NOMO-1 treated with dmso at 0.1 percent for 144 hours (cell line): ENCODE results near the gene FGF14.
"Not testable (repeated sequence)": the region's sequence is repeated elsewhere in the genome, so short reads cannot be mapped to it uniquely, and the experiment has no call there.

ENCODE experiments used
- DNase-seq: peaks from one replicate; lab custom pipeline; 2025; ENCODE audit not compliant: unreplicated experiment; lab: John Stamatoyannopoulos, UW

Gene FGF14

DNA sequence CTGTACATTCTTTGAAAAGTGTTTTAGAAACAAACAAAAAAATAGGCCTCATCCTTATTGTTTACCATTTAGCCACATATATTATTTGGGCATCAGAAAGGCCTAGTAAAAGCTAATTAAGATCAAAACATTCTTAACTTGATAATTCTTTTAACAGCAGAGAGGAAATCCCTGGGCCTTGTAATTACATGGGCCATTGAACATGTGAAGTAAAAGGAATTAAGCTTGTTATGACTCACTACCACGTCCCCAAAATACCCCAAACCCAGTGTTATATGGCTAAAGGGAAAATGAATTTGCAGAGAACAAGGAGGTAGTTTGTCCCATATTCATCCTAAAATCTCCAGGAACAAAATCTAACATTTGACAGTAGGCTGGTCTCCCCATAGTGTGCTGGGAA is 509.6 kb downstream of the FGF14 start:
- no peak for DNase-seq

DNA sequence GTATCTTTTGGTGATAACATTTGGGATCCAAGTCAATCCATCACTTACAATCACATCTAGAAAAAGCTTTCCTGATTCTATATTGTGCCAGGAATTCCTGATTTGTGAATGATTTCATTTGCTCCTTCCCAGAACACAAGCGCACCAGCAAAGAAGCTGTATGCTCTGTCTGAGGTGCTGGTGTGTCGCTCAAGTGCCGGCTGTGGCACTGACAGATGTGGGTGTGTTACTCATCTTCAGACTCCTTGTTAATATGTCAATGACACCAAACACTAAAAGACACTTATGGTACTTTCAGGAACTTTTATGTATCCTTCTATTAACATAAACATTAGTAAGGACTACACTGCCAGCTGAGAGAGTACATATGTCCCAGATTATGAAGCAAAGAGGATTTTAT is 520.3 kb downstream of the FGF14 start:
- DNase-seq, result no peak

DNA sequence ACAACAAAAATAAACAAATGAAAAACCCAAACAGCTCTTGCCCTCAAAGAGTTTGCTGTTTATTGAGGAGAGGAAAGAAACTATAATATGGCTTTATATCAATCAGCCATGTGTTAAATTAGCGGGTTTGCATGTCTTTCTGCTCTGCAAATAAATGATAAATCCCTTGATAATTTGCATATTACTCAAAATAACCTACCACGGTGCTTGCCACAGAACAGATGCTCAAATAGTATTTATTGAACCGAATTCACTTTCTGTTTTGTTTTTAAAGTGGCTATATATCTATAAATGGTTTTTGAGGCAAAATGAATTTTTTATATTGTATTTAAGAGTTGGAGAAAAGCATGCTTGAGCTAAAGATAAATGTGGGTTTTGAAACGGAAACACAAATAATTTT is 521.3 kb downstream of the FGF14 start:
- no peak for DNase-seq

DNA sequence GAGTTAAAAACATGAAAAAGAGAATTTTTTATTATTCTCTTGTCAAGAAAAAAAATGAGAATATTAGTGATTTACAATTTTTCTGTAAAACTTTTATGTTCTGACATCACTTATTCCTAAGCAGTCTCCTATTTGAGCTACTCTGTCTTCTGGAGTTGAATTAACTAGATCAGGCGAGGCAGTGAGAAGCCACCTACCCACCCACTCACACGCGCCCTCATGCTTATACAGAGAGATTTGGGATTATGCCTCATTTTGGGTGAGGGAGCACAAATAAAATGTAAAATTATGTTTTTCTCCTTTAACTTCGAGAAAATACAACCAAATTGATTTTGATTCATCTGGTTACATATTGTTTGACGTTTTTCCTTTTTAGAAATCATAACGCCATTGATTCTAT is 524.9 kb downstream of the FGF14 start:
- no peak for DNase-seq

DNA sequence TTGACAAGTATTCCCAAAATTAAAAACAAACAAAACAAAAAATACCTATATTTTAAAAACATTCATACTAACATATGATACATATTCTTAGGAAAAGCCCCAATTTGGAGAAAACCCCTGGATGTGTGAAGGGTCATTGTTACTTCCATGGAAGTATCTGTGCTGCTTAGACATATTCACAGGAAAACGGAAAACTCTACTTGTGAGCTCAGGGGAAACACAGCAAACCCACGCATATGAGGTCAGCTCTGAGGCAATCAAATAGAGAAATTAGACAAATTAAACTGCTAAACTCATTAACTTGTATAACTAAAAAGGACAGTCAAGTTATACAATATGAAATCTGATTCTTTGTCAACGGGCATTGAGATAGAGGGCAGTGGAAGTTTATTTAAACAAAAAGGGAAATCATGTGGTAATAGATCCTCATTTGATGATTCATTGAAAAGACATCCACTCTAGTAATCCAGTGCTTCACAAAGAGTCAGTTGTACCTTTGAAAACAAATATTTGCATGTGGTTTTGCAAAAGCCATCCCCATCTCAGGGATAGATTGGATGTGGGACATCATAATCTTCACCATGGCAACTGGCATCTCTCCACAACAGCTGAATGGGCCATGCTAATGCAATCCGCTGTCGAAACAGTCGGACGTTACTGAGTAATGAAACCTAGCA is 526.0 kb downstream of the FGF14 start:
- no peak for DNase-seq

DNA sequence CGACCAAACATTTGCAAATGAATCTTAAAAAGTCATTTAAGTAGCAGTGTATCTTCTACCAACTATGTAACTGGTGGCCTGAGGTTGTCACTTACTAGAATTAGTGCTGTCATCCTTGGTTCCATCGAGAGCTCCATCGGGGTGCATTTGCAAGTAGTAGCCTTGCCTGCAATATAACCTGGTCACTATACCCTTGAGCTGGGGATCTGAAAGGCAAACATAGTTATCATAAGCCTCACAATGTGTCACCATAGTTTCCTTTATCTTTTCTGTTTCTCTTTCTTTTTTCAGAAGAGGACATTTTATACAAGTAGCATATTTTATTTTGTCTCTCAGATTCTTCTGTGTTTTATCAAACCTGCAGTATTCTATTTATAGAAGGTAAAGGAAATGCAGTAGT is 526.8 kb downstream of the FGF14 start:
- no peak for DNase-seq

DNA sequence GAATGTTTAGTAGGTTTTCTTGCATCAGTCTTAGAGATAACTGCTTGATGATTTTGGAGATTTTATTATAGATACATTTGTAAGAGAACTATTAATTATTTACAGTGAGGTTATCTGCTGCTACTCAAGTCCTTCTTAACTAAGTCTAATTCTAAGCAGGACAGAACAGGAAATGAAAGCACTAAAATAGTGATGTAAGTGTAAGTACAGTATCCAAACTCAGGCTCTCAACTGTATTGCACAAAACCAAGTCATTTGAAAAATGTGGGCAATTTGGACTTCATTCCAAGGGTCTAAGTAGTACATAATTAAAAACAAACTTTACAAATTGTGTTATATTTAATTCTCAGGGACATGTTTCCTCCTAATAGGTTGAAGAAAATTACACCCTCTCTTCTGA is 532.3 kb downstream of the FGF14 start:
- no peak for DNase-seq

DNA sequence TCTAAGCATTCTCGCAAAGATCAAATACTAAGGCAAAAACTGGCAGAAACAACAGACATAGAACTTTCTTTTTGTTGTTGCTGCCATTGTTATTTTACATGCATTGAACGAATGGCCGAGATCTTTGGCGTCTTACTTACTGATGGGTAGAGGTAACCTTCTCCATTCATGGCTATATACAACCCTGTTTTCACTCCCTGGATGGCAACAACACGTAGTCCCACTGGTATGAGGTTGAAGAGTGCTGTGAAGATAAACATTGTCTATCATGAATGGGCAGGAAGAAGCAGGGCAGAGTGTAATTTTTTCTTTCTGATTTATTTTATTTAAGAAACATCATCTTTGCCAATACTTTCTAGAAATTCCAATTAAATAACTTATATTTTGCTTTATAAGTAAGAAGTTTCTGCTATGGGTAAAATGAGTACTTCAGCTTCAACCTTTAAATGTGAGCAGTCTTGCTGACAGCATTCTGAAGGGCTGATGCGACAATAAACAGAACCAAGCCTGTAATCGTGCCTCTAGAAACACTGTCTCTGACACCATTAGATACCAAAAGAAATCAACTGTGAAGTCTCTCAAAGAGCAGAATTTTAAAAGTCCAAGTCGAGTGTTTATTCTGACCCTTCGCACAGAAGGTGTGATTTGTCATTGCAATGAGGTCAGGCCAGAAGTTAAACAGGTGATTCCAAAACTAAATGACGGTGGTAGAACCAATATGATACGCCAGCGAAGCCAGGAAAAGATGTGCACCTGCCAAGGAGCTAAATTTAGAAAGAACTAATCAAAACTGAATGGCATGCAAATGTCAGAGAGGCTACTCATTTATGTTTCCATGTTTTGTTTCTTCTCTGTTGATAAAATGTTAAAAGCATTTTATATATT is 533.0 kb downstream of the FGF14 start:
- no peak for DNase-seq

DNA sequence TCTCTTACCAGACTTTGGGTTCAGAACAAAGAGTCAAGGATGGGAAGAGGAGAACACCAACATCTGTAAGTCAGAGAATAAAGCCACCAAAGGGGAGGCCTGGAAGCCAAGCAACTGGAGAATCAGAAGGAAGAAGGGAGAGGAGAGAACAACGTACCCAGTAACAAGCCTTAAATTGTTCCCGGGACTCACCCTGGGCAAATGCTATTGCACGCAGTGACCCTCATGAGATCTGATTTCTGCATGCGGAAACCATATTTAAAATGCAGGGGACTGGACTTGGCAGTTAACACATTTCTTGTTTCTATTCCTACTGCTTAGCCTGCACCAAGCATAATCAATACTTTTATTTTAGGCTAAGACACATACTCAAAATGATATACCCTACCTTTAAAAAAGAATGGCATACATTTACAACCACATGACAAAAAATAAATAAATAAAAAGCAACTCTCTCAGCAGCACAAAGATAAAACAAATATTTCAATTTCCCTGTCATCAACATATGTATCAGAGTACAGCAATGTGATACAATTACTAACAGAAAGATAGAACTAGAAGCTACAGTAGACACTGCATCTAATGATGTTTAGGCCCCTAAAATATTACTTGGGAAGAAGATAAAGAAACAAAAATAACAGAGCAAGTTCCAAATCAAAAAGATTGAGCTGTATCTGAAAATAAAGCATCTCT is 534.8 kb downstream of the FGF14 start:
- no peak for DNase-seq

DNA sequence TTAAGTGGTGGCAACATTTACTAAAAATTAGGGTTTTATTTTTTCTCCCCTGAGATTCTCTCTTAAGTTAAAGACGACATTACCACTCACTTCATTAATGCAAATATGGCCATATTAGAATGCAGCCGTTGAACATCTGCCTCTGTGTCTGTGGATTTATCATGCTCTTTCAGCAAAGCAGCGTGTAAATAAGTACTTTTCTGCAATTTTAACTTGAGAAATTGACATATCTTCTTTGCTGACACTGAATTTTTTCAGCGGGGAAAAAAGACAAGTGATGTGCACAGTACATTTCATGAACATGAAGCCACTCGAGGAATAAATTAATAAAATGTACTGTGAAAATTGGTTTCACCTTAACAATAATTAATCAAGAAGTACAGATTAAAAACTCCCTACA is 543.0 kb downstream of the FGF14 start:
- DNase-seq, result no peak

DNA sequence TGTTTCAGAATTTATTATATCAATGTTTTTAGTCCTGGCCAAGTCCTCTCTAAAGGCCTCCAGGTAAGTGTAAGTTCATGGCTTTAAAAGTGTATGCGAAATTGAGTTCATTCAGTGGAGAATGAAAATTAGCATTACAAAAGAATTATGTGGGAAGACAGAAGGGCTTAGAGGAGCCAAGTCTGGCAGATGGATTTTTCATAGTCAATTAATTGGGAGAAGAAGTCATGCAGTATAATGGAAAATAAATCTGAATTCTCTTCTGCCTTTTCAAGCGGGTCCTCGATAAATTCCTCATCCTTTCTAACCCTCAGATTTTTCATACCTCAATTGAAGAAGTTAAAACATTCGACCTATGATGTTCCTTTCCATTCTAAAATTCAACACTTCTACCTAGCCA is 555.1 kb downstream of the FGF14 start:
- no peak for DNase-seq

DNA sequence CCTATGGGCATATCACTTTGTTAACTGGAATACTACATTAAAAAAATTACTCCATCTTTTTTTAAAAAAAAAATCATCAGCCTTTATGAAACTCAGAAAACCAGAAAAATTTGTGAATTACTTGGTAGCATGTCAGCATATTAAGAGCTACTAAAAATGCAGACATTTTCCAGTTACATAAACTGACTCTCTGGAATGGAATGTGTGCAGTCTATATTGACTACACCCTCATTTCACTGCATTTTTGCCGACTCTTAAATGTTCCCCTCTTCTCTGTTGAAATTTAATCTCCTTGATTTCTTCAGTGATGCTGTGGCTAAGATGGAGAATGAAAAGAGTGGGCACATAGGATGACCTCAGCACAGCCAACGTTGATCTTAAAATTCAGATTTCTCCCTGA is 555.6 kb downstream of the FGF14 start:
- DNase-seq, result no peak

DNA sequence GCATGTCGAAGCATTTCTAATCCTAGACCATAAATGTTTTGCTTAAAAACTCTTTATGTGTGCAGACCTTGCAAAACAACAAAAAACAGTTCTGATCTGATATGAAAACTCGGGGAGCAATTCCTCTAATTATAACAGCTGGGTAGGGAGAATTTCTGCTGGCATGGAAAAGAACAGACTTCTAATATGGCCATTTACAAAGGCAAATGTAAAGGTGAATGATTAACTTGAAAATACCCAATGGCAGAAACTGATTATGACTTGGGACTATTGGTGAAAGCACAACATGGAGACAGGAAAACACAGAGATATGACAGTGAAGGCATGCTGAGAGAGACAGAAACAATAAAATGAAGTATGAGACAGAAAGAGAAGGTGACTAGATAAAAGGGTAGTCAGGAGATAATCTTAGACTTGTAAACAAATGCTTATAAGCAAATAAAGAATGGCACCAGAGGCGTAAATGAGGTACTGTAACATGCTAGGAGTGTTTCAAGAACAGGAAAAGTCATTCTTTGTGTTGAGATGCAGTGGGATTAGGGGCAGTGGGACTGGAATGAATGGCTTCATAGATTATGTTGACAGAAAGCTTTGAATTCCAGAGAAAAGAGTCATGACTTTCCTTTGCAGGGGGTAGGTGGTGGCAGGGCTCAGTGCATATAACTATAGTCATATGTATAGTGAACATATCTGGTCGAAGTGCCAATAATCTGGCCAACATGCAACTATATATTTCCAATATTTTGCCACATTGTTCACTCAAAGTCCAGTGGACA is 556.4 kb downstream of the FGF14 start:
- DNase-seq, result no peak

DNA sequence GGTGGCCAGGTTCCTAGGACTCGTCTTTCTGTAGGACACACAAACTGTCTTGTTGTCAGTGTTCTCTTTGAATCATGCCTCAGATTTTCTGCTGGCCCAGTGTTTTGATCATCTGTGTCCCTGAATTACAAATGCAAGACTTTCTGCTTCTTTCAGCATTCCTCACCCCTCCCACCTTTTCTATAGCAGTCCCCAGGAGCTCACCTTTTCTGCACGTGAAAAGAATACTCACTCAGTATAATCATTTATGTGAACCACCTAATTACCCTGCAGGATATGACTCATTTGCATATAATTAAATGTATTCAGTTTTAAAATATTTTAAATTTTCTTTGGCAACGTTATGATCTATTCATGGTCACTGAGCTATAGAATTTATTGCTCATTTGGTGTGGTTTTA is 560.1 kb downstream of the FGF14 start:
- DNase-seq, result no peak

DNA sequence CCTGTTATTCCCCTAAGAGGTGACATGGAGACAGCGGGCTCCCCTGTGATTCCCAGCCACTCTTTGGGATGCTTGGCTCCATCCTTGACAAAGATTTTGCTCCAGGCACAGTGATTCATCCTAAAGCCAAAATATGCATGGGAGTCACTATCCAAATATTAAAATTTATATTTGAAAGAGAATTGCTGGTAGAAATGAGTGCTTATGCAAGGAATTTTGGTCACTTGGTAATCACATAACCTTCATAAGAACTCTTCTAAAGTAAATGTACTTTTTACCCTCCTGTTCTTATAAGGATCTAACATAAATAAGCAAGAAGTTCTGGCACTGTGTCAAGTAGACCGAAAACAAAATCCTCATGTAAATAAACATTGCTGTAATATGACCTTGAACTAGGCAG is 563.5 kb downstream of the FGF14 start:
- DNase-seq, result no peak

DNA sequence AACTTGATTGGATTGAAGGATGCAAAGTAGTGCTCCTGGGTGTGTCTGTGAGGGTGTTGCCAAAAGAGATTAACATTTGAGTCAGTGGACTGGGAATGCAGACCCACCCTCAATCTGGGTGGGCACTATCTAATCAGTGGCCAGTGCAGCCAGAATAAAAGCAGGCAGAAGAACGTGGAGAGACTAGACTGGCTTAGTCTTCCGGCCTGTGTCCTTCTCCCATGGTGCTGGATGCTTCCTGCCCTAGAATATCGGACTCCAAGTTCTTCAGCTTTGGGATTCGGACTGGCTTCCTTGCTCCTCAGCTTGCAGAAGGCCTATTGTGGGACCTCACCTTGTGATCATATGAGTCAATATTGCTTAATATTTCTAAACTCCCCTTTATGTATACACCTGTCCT is 564.1 kb downstream of the FGF14 start:
- not testable (repeated sequence) for DNase-seq

DNA sequence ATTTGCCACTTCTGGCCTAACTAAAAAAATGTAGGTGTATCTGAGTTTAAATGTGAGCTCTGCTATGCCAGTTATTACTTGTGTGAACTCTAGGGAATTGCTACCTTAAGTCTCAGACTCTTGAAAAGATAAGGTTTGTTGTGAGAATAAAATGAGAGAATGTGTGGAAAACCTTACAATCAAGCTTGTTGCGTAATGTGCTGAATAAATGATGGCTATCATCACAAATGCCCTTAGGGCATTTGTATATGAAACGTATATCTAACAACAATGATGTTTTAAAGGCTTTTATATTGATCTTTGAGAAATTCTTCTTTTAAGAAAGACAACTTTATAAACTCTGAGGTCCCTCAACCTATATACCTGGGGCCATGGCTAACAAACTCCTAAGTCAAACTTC is 564.6 kb downstream of the FGF14 start:
- no peak for DNase-seq

DNA sequence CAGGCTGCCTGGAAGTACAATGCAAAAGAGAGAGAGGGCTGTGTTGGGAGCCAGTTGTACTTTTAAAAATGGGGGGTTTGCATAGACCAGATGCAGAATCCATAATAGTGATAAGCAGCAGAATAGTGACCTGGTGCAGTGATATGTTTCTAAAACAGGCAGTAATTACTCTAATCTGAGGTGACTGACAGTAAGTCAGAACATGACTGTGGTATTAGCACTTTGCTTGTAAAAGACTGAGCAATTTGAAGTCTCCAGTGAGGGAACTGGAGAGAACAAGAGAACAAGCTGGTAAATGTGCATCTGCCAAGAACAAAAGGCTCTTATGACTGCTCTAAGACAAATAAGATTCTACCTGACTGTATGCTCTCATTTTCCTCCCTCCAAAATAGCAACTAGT is 565.9 kb downstream of the FGF14 start:
- DNase-seq, result no peak

DNA sequence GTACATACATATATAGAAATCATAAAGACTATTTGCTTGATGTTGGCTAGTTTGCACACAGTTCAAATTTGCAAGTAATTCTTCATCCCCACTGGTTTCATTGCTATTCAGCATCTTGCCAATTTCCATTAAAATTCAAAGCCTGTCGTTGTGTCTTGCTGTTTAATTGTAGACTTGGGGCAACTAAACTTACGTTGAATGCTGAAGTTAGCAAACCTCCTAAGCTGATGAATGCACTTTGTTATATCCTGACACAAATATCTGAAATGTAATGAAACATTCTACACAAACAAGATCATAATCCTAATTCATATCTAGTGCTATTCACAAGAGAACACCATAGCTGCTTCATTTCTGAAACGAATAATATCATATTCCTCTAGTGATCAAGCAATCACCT is 568.2 kb downstream of the FGF14 start:
- DNase-seq, result no peak

DNA sequence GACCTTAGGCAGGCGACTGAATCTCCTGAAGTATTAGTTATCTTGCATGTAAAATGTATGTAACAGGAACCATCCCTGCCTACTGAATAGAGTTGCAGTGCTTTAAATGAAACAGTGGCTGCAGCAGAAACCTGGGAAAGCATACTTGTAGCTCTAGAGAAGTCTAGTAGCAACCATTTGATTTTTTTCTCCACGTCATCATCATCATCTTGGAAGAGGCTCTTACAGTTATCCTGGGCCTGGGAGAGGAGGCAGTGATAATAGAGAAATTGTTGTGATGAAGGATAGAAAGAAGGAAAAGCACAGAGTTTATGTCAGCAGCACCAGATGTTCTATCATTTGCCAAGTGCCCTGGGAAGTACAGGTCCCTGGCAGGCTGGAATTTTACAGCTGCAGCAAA is 571.8 kb downstream of the FGF14 start:
- no peak for DNase-seq

DNA sequence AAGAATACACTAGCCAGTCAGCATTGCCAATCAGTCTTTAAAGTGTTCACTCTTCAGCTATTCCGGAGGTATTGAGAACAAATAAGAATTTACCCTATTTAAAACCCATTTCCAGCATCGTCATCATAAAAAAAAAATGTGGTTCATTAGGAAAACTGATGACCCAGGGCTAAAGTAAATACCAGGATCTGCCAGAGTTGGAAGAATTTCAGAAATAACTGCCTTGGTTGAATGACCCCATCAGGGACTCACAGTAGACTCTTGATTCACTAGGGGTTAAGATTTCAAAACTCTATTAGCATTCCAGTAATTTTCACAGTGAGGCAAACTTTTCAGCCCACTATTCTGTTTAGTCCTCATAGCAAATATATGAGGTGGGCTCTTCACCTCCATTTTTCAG is 572.4 kb downstream of the FGF14 start:
- DNase-seq, result no peak
